Superior temporal gyrus (tissue), 1 donor: ENCODE data around the gene PDE4B.
"Not testable (repeated sequence)": the region's sequence is repeated elsewhere in the genome, so short reads cannot be mapped to it uniquely, and the experiment has no call there.

ENCODE experiments used
- DNase-seq: peaks from one replicate; pipeline ENCODE4 v3.0.0-alpha.2; 2016; ENCODE audit errors: extremely low spot score

PDE4B gene

GRCh38 chr1:65814752-65815151 is 22.1 kb downstream of the PDE4B start:
- DNase-seq, result no peak

- no peak for DNase-seq
Observed at GRCh38 chr1:65817891-65818290, 25.2 kb downstream of the PDE4B start.

GRCh38 chr1:65818966-65819365 is 26.3 kb downstream of the PDE4B start:
- no peak for DNase-seq

- no peak for DNase-seq
Observed at GRCh38 chr1:65820983-65821382, 28.3 kb downstream of the PDE4B start.

- no peak for DNase-seq
Observed at GRCh38 chr1:65821386-65821785, 28.7 kb downstream of the PDE4B start.

- no peak for DNase-seq
Observed at GRCh38 chr1:65824103-65824502, 31.4 kb downstream of the PDE4B start.

- no peak for DNase-seq
Observed at GRCh38 chr1:65825741-65826140, 33.0 kb downstream of the PDE4B start.

GRCh38 chr1:65826782-65827181 is 34.1 kb downstream of the PDE4B start:
- no peak for DNase-seq

GRCh38 chr1:65827346-65827745 is 34.7 kb downstream of the PDE4B start:
- DNase-seq, result no peak

- no peak for DNase-seq
Observed at GRCh38 chr1:65830306-65830705, 37.6 kb downstream of the PDE4B start.

- no peak for DNase-seq
Observed at GRCh38 chr1:65832296-65832695, 39.6 kb downstream of the PDE4B start.

- no peak for DNase-seq
Observed at GRCh38 chr1:65836686-65837085, 44.0 kb downstream of the PDE4B start.

- DNase-seq, result no peak
Observed at GRCh38 chr1:65840683-65841082, 48.0 kb downstream of the PDE4B start.

GRCh38 chr1:65844296-65844695 is 51.6 kb downstream of the PDE4B start:
- no peak for DNase-seq

GRCh38 chr1:65844821-65845534 is 52.3 kb downstream of the PDE4B start:
- DNase-seq, result no peak

GRCh38 chr1:65845535-65846060 is 52.9 kb downstream of the PDE4B start:
- no peak for DNase-seq

GRCh38 chr1:65846866-65847265 is 54.2 kb downstream of the PDE4B start:
- no peak for DNase-seq

- no peak for DNase-seq
Observed at GRCh38 chr1:65850281-65850680, 57.6 kb downstream of the PDE4B start.

GRCh38 chr1:65856591-65856990 is 63.9 kb downstream of the PDE4B start:
- not testable (repeated sequence) for DNase-seq

- DNase-seq, result no peak
Observed at GRCh38 chr1:65866439-65866838, 73.7 kb downstream of the PDE4B start.

GRCh38 chr1:65872301-65872700 is 79.6 kb downstream of the PDE4B start:
- no peak for DNase-seq

- DNase-seq, result not testable (repeated sequence)
Observed at GRCh38 chr1:65878342-65878741, 85.6 kb downstream of the PDE4B start.

GRCh38 chr1:65880611-65881010 is 87.9 kb downstream of the PDE4B start:
- no peak for DNase-seq

- no peak for DNase-seq
Observed at GRCh38 chr1:65881067-65881594, 88.4 kb downstream of the PDE4B start.
